Measurements from ENCODE around the gene DCAF6.

Gene DCAF6

GRCh38 chr1:168000656-168001055, 64.2 kb downstream of the DCAF6 start:
- no peaks in the 10 kb centered on the region for H3K9me3 ChIP-seq
- H3K36me3 ChIP-seq, result peaks cover 5% of the 10 kb centered on the region
- no peak for DNase-seq

DNA sequence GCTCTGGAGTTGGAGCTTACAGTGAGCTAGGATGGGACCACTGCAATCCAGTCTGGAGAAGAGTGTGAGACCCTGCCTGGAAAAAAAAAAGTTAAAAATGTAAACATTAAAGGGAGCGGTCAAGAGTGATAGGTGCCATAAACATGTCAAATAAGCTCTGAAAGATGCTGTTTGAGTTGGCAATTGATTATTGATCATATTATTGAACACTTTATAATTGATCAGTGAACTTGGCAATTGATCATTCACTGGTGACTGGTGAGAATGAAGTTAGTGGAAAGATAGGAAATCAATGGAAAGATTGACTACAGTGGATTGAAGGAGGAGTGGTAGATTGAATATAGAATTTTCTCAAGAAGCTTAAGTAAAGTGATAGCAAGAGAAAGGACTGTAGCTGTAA, 64.7 kb downstream of the DCAF6 start:
- no peak for TF ChIP-seq CTCF (IDR thresholded peaks at IDR 0.05; ENCODE audit: low read depth, low read length)
- Histone ChIP-seq H3K4me3 (ENCODE audit: low read depth, low read length) (no peak overlapping the region), H3K9me3 (no peaks in the 10 kb centered on the region), H3K27me3 (no peaks in the 10 kb centered on the region), H3K36me3 (peaks cover 5% of the 10 kb centered on the region), H3K4me1 (no peaks in the 10 kb centered on the region)
- no peak for DNase-seq

More at GRCh38 chr1:168000656-168001055, 64.2 kb downstream of the DCAF6 start:
- no peaks in the 10 kb centered on the region for H3K4me1 ChIP-seq
- no peak overlapping the region for H3K4me3 ChIP-seq (ENCODE audit: low read depth, low read length)
- no peaks in the 10 kb centered on the region for H3K27me3 ChIP-seq
- TF ChIP-seq CTCF (IDR thresholded peaks at IDR 0.05; ENCODE audit: low read depth, low read length), result no peak

DNA sequence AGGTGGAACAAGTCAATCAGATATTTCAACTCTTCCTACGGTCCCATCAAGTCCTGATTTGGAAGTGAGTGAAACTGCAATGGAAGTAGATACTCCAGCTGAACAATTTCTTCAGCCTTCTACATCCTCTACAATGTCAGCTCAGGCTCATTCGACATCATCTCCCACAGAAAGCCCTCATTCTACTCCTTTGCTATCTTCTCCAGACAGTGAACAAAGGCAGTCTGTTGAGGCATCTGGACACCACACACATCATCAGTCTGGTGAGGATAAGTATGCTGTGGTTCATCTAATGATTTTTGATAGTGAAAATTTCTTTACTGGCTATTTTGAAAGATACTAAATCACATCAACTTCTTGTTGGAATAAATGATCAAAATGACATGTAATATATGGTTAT, 68.0 kb downstream of the DCAF6 start:
- H3K27me3 ChIP-seq, result no peaks in the 10 kb centered on the region
- peaks cover 5% of the 10 kb centered on the region for H3K36me3 ChIP-seq
- no peak for TF ChIP-seq CTCF (IDR thresholded peaks at IDR 0.05; ENCODE audit: low read depth, low read length)
- DNase-seq, result no peak
- no peaks in the 10 kb centered on the region for H3K4me1 ChIP-seq
- no peak overlapping the region for H3K4me3 ChIP-seq (ENCODE audit: low read depth, low read length)
- no peaks in the 10 kb centered on the region for H3K9me3 ChIP-seq

DNA sequence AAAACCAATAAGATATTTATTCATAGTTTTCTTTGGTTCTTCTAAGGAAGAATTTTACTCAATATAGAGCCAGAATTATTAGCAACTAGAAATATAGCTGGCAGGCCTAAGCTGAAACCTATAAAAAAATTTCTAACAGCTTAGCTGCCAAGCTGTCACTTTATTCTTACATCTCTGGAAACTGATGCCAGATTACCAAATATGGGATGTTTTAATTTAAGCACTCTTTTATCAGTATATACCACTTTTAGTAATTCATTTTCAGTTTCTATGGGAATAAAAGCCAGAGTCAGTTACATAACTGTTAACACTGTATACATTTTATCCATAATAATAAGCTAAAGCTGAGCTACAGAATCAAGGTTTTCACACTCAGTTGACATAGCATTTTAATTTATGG, 69.0 kb downstream of the DCAF6 start:
- Histone ChIP-seq H3K9me3 (no peaks in the 10 kb centered on the region), H3K27me3 (no peaks in the 10 kb centered on the region), H3K4me3 (ENCODE audit: low read depth, low read length) (no peak overlapping the region), H3K36me3 (peaks cover 5% of the 10 kb centered on the region), H3K4me1 (no peaks in the 10 kb centered on the region)
- DNase-seq, result no peak
- no peak for TF ChIP-seq CTCF (IDR thresholded peaks at IDR 0.05; ENCODE audit: low read depth, low read length)

- H3K36me3 ChIP-seq, result peaks cover 5% of the 10 kb centered on the region
- no peaks in the 10 kb centered on the region for H3K4me1 ChIP-seq
- no peaks in the 10 kb centered on the region for H3K27me3 ChIP-seq
- no peak overlapping the region for H3K4me3 ChIP-seq (ENCODE audit: low read depth, low read length)
- DNase-seq, result no peak
- TF ChIP-seq CTCF (IDR thresholded peaks at IDR 0.05; ENCODE audit: low read depth, low read length), result no peak
- no peaks in the 10 kb centered on the region for H3K9me3 ChIP-seq
Observed at GRCh38 chr1:168007691-168008090, 71.2 kb downstream of the DCAF6 start.

GRCh38 chr1:168008595-168008994, 72.1 kb downstream of the DCAF6 start:
- Histone ChIP-seq H3K9me3 (no peaks in the 10 kb centered on the region), H3K27me3 (no peaks in the 10 kb centered on the region), H3K4me3 (ENCODE audit: low read depth, low read length) (no peak overlapping the region), H3K4me1 (no peaks in the 10 kb centered on the region), H3K36me3 (peaks cover 8% of the 10 kb centered on the region)
- TF ChIP-seq CTCF (IDR thresholded peaks at IDR 0.05; ENCODE audit: low read depth, low read length), result no peak
- DNase-seq, result no peak

Data from BE2C (cell line).